ENCODE results near the gene FRMD6. TPM values are rescaled to one million over a fixed set of nuclear protein-coding genes. Genes with fewer than 3 reads are reported as not detected.

FRMD6 gene
- total RNA-seq, 1 donor from 2014 or later = 122 TPM

- no peak for TF ChIP-seq CTCF (conservative IDR thresholded peaks at IDR 0.05; ENCODE audit: low read depth, low read length)
- DNase-seq (ENCODE audit: low read depth) = no peak
- no peak overlapping the region for H3K4me3 ChIP-seq (ENCODE audit: low read depth, low read length)
Measured at GRCh38 chr14:51725061-51725460, 73.4 kb downstream of the FRMD6 start.

- TF ChIP-seq CTCF (conservative IDR thresholded peaks at IDR 0.05; ENCODE audit: low read depth, low read length) = no peak
- no peak for DNase-seq (ENCODE audit: low read depth)
- no peak overlapping the region for H3K4me3 ChIP-seq (ENCODE audit: low read depth, low read length)
Measured at GRCh38 chr14:51726166-51726899, 74.6 kb downstream of the FRMD6 start.

- DNase-seq (ENCODE audit: low read depth) = no peak
- no peak for TF ChIP-seq CTCF (conservative IDR thresholded peaks at IDR 0.05; ENCODE audit: low read depth, low read length)
- H3K4me3 ChIP-seq (ENCODE audit: low read depth, low read length) = no peak overlapping the region
Measured at GRCh38 chr14:51727526-51727925, 75.8 kb downstream of the FRMD6 start.

- no peak for DNase-seq (ENCODE audit: low read depth)
- no peak overlapping the region for H3K4me3 ChIP-seq (ENCODE audit: low read depth, low read length)
- no peak for TF ChIP-seq CTCF (conservative IDR thresholded peaks at IDR 0.05; ENCODE audit: low read depth, low read length)
Measured at GRCh38 chr14:51730098-51730497, 78.4 kb downstream of the FRMD6 start.

- H3K4me3 ChIP-seq (ENCODE audit: low read depth, low read length) = no peak overlapping the region
- TF ChIP-seq CTCF (conservative IDR thresholded peaks at IDR 0.05; ENCODE audit: low read depth, low read length) = no peak
- no peak for DNase-seq (ENCODE audit: low read depth)
Measured at GRCh38 chr14:51730684-51731083, 79.0 kb downstream of the FRMD6 start.

GRCh38 chr14:51732494-51733112 lies 80.9 kb downstream of the FRMD6 start:
- no peak for DNase-seq (ENCODE audit: low read depth)
- no peak for TF ChIP-seq CTCF (conservative IDR thresholded peaks at IDR 0.05; ENCODE audit: low read depth, low read length)
- H3K4me3 ChIP-seq (ENCODE audit: low read depth, low read length) = no peak overlapping the region

- DNase-seq (ENCODE audit: low read depth) = no peak
- no peak for TF ChIP-seq CTCF (conservative IDR thresholded peaks at IDR 0.05; ENCODE audit: low read depth, low read length)
Measured at GRCh38 chr14:51733147-51733546, 81.4 kb downstream of the FRMD6 start.

More at GRCh38 chr14:51733147-51733546, 81.4 kb downstream of the FRMD6 start:
- no peak overlapping the region for H3K4me3 ChIP-seq (ENCODE audit: low read depth, low read length)

Measured in epithelial cell of proximal tubule (primary cell).